WERI-Rb-1 (cell line): Measurements from ENCODE around the gene ABL1.
A peak's percentile ranks its signal among the peaks of the same experiment; 100 is the strongest.

ENCODE experiments used
- DNase-seq: peaks from one replicate; pipeline ENCODE4 v3.0.0-alpha.2; 2020
- H3K27ac ChIP-seq: fragments of 250-450 bp; sonication (Bioruptor Pico); 2 replicates; pipeline ENCODE4 v1.5.1; 2020; ENCODE audit warnings: mild to moderate bottlenecking, moderate library complexity
- H3K27me3 ChIP-seq: fragments of 250-450 bp; sonication (Bioruptor Pico); 2 replicates; pipeline ENCODE4 v1.5.1; 2021; ENCODE audit warnings: mild to moderate bottlenecking, low read depth, moderate library complexity; ENCODE audit not compliant: insufficient read depth, severe bottlenecking
- H3K36me3 ChIP-seq: fragments of 250-450 bp; sonication (Bioruptor Pico); 2 replicates; pipeline ENCODE4 v1.5.1; 2020; ENCODE audit warnings: mild to moderate bottlenecking, moderate library complexity
- H3K4me3 ChIP-seq: 2 replicates; pipeline ENCODE4 v1.5.1; 2011; ENCODE audit warnings: low read depth, mild to moderate bottlenecking, control low read depth, low read length
- H3K9me3 ChIP-seq: fragments of 250-450 bp; sonication (Bioruptor Pico); 2 replicates; pipeline ENCODE4 v1.5.1; 2021; ENCODE audit warnings: mild to moderate bottlenecking, moderate library complexity; ENCODE audit not compliant: severe bottlenecking
- CTCF ChIP-seq: IDR thresholded peaks from 2 replicates; pipeline ENCODE4 v1.5.1; 2011; ENCODE audit warnings: low read depth, mild to moderate bottlenecking, control low read depth, inconsistent platforms, low read length

Gene ABL1

GRCh38 chr9:130854092-130854491, 19.0 kb downstream of the ABL1 start:
- TF ChIP-seq CTCF, result no peak
- DNase-seq, result no peak
- Histone ChIP-seq H3K9me3 (no peaks in the 10 kb centered on the region), H3K36me3 (peaks cover 84% of the 10 kb centered on the region), H3K27me3 (no peaks in the 10 kb centered on the region), H3K27ac (no peak overlapping the region; the same call in 1 of the 2 replicates), H3K4me3 (no peak overlapping the region)

- H3K4me3 ChIP-seq, result no peak overlapping the region
- no peaks in the 10 kb centered on the region for H3K27me3 ChIP-seq
- no peaks in the 10 kb centered on the region for H3K9me3 ChIP-seq
- 0 out of 2 replicates have a peak, but pooled peaks have one; percentile 31 for TF ChIP-seq CTCF
- no peak for DNase-seq
- H3K27ac ChIP-seq, result no peak overlapping the region
- peaks cover 81% of the 10 kb centered on the region for H3K36me3 ChIP-seq
Measured at GRCh38 chr9:130854835-130855234, 19.8 kb downstream of the ABL1 start.

GRCh38 chr9:130856474-130856873, 21.4 kb downstream of the ABL1 start:
- H3K36me3 ChIP-seq, result peaks cover 81% of the 10 kb centered on the region
- TF ChIP-seq CTCF, result no peak
- no peaks in the 10 kb centered on the region for H3K9me3 ChIP-seq
- H3K4me3 ChIP-seq, result no peak overlapping the region
- DNase-seq, result no peak
- no peak overlapping the region for H3K27ac ChIP-seq
- H3K27me3 ChIP-seq, result no peaks in the 10 kb centered on the region

- no peak for DNase-seq
- H3K36me3 ChIP-seq, result peaks cover 94% of the 10 kb centered on the region
- no peaks in the 10 kb centered on the region for H3K27me3 ChIP-seq
- no peaks in the 10 kb centered on the region for H3K9me3 ChIP-seq
- H3K27ac ChIP-seq, result no peak overlapping the region
- no peak for TF ChIP-seq CTCF
- H3K4me3 ChIP-seq, result no peak overlapping the region
Measured at GRCh38 chr9:130857864-130858738, 23.0 kb downstream of the ABL1 start.

- peaks cover 96% of the 10 kb centered on the region for H3K36me3 ChIP-seq
- H3K27me3 ChIP-seq, result no peaks in the 10 kb centered on the region
- H3K4me3 ChIP-seq, result no peak overlapping the region
- H3K9me3 ChIP-seq, result no peaks in the 10 kb centered on the region
- no peak for DNase-seq
- TF ChIP-seq CTCF, result no peak
- no peak overlapping the region for H3K27ac ChIP-seq
Measured at GRCh38 chr9:130858739-130859705, 24.0 kb downstream of the ABL1 start.
